T-helper 2 cell treated with Interferon-gamma antibody and Interleukin-4, amounts not matched to agents 5 μg/mL and 100 μg/mL, for 36 hours (primary cell): ENCODE measurements around the gene S100A6.

Experiments
- DNase-seq: peaks from one replicate; pipeline ENCODE4 v3.0.0; 2021; ENCODE audit warnings: low spot score
- H3K27ac Mint-ChIP-seq: one replicate; pipeline ENCODE4 v1.8.0; 2021; ENCODE audit warnings: mild to moderate bottlenecking, mixed read lengths
- H3K27me3 Mint-ChIP-seq: one replicate; pipeline ENCODE4 v1.8.0; 2021; ENCODE audit warnings: low read depth, mixed read lengths
- H3K36me3 Mint-ChIP-seq: one replicate; pipeline ENCODE4 v1.8.0; 2021; ENCODE audit warnings: low read depth, mixed read lengths
- H3K4me1 Mint-ChIP-seq: one replicate; pipeline ENCODE4 v1.8.0; 2021; ENCODE audit warnings: low read depth, mixed read lengths
- H3K4me3 Mint-ChIP-seq: one replicate; pipeline ENCODE4 v1.8.0; 2022; ENCODE audit warnings: mild to moderate bottlenecking, moderate library complexity, mixed read lengths
- H3K9me3 Mint-ChIP-seq: one replicate; pipeline ENCODE4 v1.8.0; 2021; ENCODE audit warnings: mixed read lengths

Gene S100A6

DNA sequence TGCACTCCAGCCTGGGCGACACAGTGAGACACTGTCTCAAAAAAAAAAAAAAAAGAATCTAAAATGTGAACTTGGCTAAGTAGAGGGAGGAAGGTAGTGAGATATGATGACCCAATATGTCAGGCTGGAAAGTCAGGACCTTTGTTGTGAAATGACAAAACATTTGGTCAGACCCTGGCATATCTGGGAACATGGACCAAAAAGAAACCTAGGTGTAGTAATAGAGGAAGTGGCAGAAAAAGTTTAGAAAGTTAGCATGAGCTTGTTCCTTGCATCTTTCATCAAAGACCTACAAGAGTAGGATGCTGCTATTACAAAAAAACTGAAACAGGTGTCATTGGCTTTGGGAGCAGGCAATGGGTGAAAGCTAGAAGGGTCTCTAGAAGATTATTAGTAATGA lies 20.6 kb upstream of the S100A6 start:
- H3K9me3 Mint-ChIP-seq, result no peaks in the 10 kb centered on the region
- H3K36me3 Mint-ChIP-seq, result no peaks in the 10 kb centered on the region
- H3K27ac Mint-ChIP-seq, result no peak overlapping the region
- no peaks in the 10 kb centered on the region for H3K27me3 Mint-ChIP-seq
- no peak overlapping the region for H3K4me3 Mint-ChIP-seq
- peaks cover 6% of the 10 kb centered on the region for H3K4me1 Mint-ChIP-seq
- no peak for DNase-seq

DNA sequence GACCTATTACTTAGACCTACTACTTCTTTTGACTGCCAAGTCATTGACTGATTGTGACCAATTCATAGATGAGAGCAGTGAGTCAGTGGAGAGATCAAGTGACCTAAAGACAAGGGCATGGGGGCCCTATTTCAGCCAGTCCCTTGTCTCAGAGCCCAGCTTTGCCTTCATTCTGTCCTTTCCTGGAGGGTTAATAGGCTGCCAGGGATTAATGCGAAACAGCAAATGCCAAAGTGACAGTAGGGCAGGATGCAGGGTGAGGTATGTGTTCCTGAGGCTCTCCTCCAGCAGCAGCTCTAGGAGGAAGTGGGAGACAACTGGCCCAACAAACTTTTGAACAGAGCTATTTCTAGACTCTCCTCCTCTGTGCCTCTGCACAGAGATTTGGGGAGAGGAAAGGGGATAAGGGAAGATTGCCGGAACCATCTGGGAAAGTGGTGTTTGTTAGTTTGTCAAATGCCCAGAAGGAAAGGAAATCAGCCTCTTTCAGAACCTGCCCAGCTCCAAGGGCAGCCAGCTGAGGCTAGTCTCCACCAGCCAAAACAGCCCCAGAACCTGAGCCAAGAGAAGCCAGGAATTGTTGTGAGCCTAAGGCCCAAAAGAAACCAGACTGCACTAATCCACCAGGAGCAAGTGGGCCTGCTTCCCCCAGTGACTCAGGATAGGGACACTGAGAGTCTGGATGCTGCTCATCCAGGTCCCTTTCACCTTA lies 18.2 kb upstream of the S100A6 start:
- Mint-ChIP-seq H3K36me3 (no peaks in the 10 kb centered on the region), H3K9me3 (no peaks in the 10 kb centered on the region), H3K4me1 (peaks cover 7% of the 10 kb centered on the region), H3K4me3 (no peak overlapping the region), H3K27ac (peak overlapping the region; percentile 5), H3K27me3 (no peaks in the 10 kb centered on the region)
- no peak for DNase-seq

DNA sequence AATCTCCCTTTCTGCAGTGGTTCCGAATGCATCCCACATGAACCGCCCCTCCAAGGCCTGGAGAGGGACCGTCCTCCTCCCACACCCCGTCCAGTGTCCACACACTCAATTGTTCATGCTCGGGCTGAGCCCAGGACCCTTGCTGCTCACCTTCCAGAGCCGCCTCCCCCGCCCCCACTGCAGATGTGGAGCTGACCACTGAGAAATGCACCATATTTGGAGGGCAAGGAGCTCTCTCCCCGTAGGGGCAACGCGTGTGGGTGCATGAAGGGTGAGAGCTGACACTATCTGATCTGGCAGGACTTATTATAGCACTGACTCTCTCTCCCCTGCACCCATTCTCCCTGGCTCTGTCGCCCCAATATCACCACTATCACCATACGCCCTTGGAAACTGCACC lies 17.3 kb upstream of the S100A6 start:
- H3K9me3 Mint-ChIP-seq, result no peaks in the 10 kb centered on the region
- no peaks in the 10 kb centered on the region for H3K27me3 Mint-ChIP-seq
- DNase-seq, result no peak
- no peak overlapping the region for H3K4me3 Mint-ChIP-seq
- no peaks in the 10 kb centered on the region for H3K36me3 Mint-ChIP-seq
- no peak overlapping the region for H3K27ac Mint-ChIP-seq
- H3K4me1 Mint-ChIP-seq, result peaks cover 16% of the 10 kb centered on the region

DNA sequence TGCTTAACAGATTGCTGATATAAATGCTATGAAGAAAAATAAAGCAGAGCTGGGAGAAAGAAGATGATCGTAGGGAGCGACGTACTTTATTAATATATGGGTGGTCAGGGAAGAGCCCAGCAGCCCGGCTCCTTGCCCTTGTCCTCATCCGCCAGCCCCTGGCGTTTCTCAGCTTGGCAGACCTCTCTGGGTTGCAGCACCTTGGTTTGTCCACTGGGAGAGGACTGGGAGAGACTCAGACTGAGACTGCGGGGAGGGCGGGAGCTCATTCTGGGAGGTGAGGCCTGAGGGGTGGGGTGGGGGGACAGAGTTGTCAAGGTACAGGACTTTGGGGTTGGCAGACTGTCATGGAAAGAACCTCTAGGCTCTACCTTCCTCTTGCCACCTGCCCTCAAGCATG lies 16.5 kb upstream of the S100A6 start:
- H3K36me3 Mint-ChIP-seq, result no peaks in the 10 kb centered on the region
- no peaks in the 10 kb centered on the region for H3K9me3 Mint-ChIP-seq
- H3K27ac Mint-ChIP-seq, result no peak overlapping the region
- peaks cover 21% of the 10 kb centered on the region for H3K4me1 Mint-ChIP-seq
- H3K4me3 Mint-ChIP-seq, result no peak overlapping the region
- no peak for DNase-seq
- H3K27me3 Mint-ChIP-seq, result no peaks in the 10 kb centered on the region

DNA sequence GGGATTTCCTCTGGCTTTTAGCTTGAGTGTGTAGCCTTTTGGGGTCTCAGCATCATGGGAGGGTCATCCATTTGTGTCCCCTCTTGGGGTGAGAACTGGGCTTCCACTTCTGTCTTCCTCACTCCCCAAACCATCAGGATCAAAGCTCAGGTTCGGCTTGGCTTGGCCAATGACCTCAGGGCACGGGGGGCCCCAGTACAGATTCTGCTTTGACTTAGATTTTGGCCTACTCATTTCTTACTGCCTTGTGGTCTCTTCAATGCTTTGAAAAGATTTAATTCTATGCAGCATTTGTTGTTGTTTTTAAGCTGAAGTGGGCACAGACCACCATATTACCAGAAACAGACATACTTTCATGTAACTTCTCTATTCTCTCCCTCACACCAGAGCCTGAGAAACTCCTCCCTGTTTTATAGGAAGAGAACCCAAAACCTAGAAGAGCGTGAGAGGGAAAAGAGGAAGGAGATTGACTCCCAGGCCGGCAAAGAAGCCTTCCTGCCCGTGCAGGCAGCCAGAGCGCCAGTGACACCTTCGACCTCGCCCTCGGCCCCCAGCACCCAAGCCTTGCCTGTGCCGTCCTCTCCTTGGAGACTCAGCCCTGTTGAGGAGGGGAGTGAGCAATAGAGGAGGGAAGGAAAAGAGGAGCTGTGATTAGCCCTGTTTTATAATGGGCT lies 15.2 kb upstream of the S100A6 start:
- no peak for DNase-seq

DNA sequence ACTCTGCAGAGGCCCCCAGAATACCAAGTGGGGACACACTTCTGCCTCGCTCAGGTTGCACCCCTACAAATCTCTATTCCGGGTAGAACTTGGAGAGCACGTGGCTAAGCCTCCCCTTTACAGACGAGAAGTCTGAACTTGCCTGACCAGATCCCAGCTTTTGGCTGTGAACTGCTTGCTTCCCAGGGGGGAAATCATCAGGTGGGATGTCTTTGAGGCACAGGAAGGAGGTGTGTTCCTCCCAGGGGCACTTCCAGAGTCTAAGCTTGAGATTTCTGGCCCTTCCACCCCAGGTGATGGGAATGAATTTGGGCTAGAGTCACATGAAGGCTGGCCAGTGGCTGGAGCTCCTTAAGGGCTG lies 14.6 kb upstream of the S100A6 start:
- no peaks in the 10 kb centered on the region for H3K9me3 Mint-ChIP-seq
- H3K27ac Mint-ChIP-seq, result peak overlapping the region; percentile 21
- no peaks in the 10 kb centered on the region for H3K27me3 Mint-ChIP-seq
- no peak for DNase-seq
- no peak overlapping the region for H3K4me3 Mint-ChIP-seq
- H3K36me3 Mint-ChIP-seq, result peaks cover 2% of the 10 kb centered on the region
- H3K4me1 Mint-ChIP-seq, result peaks cover 35% of the 10 kb centered on the region

More for the DNA sequence above, 15.2 kb upstream of the S100A6 start:
- Mint-ChIP-seq H3K27me3 (no peaks in the 10 kb centered on the region), H3K36me3 (no peaks in the 10 kb centered on the region), H3K4me1 (peaks cover 29% of the 10 kb centered on the region), H3K4me3 (no peak overlapping the region), H3K9me3 (no peaks in the 10 kb centered on the region), H3K27ac (no peak overlapping the region)

DNA sequence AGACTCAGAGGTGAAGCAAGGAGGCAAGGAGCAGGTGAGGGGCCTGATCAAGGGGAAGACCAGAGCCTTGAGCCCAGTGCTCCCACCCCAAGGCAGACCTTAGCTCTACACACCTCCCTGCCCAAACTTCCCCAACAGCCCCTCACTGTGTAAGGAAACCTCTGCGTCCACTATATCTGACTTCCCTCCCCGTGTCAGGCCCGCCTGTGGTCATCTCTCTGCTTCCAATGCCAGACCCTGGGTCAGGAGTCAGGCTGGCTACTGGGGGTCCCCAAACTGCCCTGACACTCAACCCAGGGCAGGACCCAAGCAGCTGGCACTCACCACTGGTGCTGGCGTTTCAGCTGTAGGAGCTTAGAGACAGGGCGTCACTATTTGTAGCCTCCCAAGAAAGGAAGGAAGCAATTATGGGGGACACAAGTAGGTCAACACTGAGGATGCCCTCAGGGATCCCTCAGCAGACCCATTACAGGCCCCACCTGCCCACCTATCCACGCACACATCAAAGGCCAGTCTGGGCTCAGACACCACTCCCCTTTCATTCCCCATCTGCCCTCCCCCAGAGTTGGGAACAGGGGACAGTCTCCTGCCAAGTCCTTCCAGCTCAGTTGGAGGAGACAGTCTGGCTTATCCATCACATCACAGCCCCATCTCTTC lies 14.1 kb upstream of the S100A6 start:
- Mint-ChIP-seq H3K27me3 (no peaks in the 10 kb centered on the region), H3K9me3 (no peaks in the 10 kb centered on the region), H3K4me3 (no peak overlapping the region), H3K27ac (peak overlapping the region; percentile 21), H3K36me3 (peaks cover 7% of the 10 kb centered on the region), H3K4me1 (peaks cover 40% of the 10 kb centered on the region)
- DNase-seq, result no peak

DNA sequence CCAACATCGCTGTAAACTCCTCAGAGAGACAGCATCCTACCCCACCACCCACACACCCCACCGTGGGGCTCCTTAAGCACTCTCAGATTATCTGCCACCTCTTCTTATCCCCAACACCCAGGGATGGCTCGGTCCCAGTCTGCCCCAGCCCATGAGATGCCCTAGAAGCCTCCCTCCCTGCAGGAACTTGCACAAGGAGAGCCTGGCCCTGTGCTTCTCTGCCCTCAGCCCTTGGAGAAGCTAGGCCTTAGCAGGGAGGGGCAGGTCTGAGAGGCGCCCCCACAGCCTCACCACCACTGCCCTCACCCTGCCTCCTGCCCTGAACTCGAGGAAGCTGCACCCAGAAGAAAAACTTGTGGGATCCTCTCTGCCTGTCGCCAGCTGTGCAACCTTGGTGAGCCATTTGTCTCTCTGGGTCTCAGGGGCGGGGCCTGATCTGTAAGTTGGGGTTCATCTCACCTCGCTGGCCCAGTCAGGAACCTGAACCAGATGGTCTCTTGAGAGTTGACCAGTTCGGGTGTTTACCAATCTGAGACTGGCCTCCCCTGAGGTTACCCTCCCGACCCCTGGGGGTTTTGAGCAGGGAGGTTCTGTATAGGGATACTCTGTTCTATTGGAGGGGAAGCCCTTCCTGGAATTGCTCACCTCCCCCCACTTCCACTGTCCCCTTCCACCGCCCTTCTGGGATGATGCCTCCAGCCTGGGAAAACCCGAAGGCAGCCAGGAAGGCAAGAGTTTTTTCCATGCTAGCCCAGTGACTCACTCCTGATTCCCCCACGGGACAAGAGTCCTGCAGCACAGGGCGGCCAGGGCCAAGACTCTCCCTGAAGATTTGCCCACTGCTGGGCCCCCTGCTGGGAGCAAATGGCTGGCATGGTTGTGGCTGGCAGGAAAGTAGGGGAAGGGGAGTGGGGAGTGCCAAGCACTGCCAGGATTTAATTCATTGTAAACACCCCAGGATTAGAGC lies 13.2 kb upstream of the S100A6 start, which contains the start of gene S100A3:
S100A3 (minus strand) TSS at position 537 of the 967 bp plus-strand sequence. CDS start 773 bp downstream, outside the sequence.
- Mint-ChIP-seq H3K4me3 (no peak within 1 kb of the TSS), H3K4me1 (peaks cover 48% of the 10 kb centered on the region), H3K36me3 (peaks cover 16% of the 10 kb centered on the region), H3K9me3 (no peaks in the 10 kb centered on the region), H3K27ac (peak within 1 kb of the TSS; percentile 75), H3K27me3 (no peaks in the 10 kb centered on the region)
- DNase-seq, result no peak

DNA sequence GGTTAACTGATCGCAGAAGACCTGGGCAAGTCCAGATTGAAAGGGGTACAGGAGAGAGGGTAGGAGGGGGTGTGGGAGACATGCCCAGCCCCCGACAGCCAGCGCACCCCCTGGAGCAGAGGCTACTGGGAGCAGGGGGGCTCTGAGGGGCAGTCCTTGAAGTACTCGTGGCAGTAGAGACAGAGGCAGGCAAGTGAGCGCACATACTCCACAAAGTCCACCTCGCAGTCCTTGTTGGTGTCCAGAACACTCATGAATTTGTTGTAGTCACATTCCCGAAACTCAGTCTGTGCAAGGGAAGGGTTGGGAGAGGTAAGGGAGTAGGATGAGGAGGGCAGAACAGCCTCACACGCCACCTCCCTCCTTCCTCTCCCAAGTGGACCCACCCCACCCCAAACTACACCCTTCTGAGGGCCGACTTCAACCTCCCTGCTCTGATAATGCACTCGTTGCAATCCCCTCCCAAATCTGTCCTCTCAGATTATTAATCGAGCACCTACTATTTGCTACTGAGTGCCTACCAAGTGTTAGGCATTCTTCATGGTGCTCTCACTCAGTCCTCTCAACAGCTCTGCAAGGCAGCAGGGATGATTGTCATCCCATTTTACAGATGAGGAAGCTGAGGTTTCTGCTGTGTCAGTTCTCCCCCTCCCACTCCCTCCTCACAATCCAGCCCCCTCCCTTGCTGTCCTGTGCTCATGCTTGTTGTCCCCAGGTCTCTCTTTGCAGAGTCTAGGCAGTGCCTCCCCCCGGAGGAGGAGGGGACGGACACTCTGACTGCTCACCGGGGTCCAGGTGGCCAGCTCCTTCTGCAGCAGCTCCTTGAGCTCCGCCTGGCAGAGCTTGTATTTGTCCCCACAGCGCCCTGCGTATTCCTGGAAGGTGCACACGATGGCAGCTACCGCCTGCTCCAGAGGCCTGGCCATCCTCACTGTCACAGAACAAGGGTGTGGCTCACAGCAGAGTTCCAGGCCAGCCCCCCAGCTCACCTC lies 12.1 kb upstream of the S100A6 start:
- Mint-ChIP-seq H3K4me3 (no peak overlapping the region), H3K27ac (peak overlapping the region; percentile 75), H3K9me3 (no peaks in the 10 kb centered on the region), H3K27me3 (no peaks in the 10 kb centered on the region), H3K4me1 (peaks cover 54% of the 10 kb centered on the region), H3K36me3 (peaks cover 27% of the 10 kb centered on the region)
- DNase-seq, result no peak

DNA sequence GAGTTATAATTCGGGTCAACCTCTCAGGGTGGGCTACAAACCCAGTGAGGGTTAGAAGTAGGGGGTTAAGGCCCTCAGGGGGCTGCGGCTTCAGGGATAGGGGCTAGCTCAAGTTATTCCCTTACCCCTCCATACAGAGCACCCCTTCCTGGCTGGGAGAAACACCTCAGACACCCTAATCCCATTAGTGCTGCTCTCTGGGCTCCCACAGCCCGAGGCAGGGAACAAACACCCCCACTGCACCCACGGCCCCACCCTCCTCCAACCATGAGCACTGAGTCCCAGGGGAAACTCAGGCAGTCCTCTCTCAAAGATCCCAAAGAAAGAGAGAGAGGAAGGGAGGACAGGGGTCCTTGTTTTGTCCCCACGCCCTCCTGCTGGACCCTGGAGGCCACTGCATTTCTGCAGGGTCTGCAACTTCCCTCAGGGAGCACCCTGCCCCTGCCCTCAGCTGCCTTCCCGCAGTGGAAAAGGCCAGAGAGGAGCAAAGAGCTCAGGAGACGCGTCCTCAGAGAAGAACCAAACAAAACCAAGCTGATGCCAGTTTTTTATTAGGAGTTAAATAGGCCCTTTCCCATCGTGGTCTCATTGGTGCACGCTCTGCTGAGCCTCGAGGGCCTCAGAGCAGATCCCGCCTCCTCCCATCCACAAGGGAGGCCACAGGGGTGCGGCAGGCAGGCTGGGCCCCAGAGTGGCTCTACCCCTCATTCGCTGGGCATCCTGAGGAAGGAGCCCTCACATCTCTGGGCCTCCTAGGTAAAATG lies 11.2 kb upstream of the S100A6 start:
- Mint-ChIP-seq H3K4me1 (peaks cover 62% of the 10 kb centered on the region), H3K36me3 (peaks cover 35% of the 10 kb centered on the region), H3K27me3 (no peaks in the 10 kb centered on the region), H3K4me3 (peak overlapping the region; percentile 93), H3K9me3 (no peaks in the 10 kb centered on the region), H3K27ac (peak overlapping the region; percentile 96)
- no peak for DNase-seq

DNA sequence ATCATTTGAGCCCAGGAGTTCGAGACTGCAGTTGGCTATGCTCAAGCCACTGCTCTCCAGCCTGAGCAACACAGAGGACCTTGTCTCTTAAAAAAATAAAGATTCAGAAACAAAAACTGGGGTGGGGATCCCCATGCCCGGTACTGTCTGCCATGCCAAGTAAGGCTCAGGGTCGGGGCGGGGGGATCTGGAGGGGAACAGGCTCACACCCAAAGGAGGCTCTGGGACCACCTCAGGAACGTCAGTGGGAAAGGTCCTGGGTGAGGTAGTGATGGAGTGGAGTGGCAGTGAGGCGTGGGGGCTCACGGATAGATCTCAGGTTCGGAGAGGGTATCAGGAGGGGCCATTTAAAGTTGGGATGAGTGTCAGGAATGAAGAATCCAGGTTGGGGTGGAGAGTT lies 10.6 kb upstream of the S100A6 start:
- Mint-ChIP-seq H3K4me3 (peak overlapping the region; percentile 93), H3K27ac (peak overlapping the region; percentile 96), H3K4me1 (peaks cover 68% of the 10 kb centered on the region), H3K27me3 (no peaks in the 10 kb centered on the region), H3K9me3 (no peaks in the 10 kb centered on the region), H3K36me3 (peaks cover 38% of the 10 kb centered on the region)
- DNase-seq, result no peak
